GM18867 (cell line): ENCODE measurements around the gene ZNF410.
"Not testable (repeated sequence)": the region's sequence is repeated elsewhere in the genome, so short reads cannot be mapped to it uniquely, and the experiment has no call there.

Experiments
- ATAC-seq: cut with Tn5 transposase; IDR thresholded peaks from one replicate; pipeline ENCODE4 v1.9.1; 2021; ENCODE audit warnings: mild to moderate bottlenecking, moderate library complexity; ENCODE audit not compliant: unreplicated experiment

Gene ZNF410

DNA sequence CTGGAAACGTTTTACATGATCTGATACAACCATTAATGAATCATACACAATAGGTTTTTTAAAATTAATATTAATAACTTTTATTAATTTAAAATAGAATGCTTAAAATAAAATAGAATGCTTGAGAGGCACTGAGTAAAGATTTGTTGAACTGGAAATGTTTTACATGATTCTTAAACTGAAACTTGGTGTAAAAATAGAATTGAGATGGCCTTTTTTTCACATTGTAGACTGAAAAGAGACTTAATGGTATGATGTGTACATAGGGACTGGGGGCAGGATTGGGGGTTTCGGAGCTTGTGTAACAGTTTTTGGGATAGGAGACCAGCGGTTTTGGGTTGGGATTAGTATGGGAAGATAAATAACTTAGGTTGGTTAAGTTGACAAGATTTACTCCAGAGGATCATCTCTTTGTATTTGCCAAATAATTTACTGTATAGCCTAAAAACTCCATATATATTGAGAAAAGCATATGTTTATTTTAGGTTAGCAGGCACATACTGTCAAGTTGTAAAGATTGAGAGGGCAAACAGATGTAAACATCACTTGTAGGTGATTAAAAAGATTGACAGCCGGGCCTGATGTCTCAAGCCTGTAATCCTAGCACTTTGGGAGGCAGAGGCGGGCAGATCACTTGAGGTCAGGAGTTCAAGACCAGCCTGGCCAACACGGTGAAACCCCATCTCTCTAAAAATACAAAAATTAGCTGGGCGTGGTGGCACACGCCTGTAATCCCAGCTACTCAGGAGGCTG lies 2.0 kb upstream of the ZNF410 start:
- ATAC-seq = no peak

DNA sequence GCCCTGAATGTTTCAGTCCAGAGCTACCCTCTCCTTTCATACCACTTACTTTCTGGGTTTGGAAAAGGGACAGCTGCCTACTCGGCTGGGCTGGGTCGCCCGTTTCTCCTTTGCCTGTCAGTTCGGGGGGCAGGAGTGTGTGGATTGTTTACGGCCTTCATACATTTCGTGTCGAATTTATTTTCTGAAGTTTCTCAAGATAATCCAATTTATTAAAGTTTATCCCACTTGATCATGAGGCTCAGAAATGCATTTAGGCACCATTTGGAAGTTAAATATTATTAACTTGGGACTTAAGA lies 608 bp downstream of the ZNF410 start:
- ATAC-seq = no peak

GRCh38 chr14:73887694-73888459 lies 1.2 kb downstream of the ZNF410 start:
- ATAC-seq = no peak

DNA sequence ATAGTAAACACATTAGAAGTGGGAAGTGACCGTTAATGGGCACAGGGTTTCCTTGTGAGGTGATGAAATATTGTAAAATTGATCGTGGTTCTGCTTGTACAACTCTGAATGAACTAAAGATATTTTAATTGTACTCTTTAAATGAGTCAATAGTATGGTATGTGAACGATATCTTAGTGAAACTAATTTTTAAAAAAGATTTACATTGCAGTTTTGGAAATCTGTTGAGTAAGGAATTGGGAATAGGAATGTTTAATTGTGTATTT lies 1.7 kb downstream of the ZNF410 start:
- no peak for ATAC-seq

GRCh38 chr14:73888971-73889370 lies 2.3 kb downstream of the ZNF410 start:
- no peak for ATAC-seq

DNA sequence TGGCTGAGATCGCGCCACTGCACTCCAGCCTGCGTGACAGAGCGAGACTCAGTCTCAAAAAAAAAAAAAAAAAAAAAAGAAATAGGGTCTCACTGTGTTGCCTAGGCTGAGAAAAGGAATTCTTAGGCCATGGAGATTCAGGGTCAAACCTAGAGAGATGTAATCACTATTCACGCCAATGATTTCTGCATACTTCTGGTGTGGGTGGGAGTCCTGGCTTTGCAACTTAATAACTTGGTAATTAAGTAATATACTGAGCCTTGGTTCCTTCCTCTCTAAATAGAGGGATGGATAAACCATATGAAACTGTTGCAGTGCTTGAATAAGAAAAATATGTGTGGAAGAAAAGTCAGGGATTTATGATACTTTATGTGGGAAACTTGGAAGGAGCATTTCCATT lies 2.7 kb downstream of the ZNF410 start:
- ATAC-seq = no peak

GRCh38 chr14:73894180-73894687 lies 7.6 kb downstream of the ZNF410 start:
- not testable (repeated sequence) for ATAC-seq

DNA sequence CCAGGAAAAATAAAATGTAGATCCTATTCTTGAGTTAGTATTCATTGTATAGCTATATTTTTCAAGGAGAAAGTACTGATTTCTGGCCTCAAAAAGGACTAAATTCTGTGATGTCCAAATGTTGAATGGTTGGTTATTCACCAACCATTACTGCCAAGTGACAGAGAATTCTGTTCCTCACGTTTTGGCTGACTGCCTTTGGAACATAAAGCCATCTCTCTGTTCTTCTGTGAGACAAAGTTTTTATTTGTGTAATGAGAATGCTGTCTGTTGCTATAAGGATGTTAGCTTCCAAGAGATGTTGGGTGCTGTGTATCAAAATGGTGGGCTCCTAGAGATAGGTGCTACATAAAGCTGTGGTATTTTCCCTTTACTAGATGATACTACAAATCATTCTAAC lies 9.3 kb downstream of the ZNF410 start:
- no peak for ATAC-seq

GRCh38 chr14:73896521-73896920 lies 9.9 kb downstream of the ZNF410 start:
- ATAC-seq = no peak

DNA sequence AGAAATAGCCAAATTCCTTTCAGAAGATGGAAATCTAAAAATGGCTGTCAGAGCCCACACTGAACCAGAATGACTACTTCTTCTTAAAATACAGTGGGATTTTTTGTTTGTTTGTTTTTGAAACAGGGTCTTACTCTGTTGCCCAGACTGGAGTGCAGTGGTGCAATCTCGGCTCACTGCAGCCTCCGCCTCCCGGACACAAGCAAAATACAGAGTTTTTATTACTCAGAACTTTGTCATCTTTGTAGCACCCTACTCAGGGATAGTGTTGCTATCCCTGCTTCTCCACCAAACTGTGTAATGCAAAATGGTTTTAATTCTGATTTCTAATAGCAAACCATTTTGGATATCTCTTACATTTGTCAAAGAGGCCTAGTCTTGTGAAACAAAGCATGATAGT lies 16.4 kb downstream of the ZNF410 start:
- no peak for ATAC-seq

- ATAC-seq = no peak
Observed at GRCh38 chr14:73909681-73910080, 23.0 kb downstream of the ZNF410 start.

DNA sequence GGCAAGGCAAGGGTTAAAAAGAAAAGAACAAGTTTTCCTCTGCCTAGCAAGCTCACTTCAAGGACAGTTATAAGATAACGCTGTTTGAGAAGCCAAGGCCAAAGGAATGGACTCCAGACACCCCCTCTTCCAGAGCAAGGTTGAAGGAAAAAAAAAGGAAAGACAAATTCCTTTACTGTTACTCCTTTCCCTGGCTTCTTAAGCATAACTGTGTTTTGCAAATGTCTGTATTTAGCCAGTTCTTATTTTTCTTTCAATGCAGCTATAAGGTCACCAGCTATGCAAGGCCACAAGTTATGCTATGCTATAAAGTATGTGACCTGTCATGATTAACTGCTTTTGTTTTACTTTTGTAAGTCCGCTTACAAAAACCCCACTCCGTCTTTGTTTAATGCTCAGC lies 26.6 kb downstream of the ZNF410 start:
- ATAC-seq = no peak

DNA sequence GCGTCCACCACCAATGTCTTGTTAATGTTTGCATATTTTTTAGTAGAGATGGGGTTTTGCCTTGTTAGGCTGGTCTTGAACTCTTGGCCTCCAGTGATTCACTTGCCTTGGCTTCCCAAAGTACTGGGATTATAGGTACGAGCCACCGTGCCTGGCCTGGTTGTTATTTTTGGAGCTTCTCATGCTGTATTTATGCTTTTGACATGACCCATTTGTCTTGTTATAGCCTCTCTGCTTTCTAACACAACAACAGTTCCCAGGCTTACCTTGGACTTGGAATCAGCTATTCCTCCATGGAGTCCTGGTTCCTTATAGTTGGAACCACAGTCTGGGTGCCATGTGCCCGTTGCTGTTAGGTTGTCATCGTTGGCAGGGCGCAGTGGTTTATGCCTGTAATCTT lies 29.7 kb downstream of the ZNF410 start:
- ATAC-seq = no peak

GRCh38 chr14:73919457-73919856 lies 32.8 kb downstream of the ZNF410 start:
- not testable (repeated sequence) for ATAC-seq

DNA sequence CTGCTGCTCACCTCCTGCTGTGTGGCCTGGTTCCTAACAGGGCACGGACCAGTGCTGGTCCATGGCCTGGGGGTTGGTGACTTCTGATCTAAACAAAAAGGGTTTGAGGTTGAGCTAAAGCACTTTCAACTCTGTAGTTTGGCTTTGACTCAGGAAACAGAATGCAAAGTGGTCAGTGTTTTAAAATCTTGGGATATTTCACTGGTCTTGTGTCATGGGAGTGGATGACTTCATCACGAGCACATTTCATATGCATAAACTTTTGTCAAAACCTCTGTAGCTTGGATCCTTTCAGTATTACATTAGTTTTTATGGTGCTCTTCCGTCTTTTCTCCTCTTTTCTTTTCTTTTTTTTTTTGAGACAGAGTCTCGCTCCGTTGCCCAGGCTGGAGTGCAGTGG lies 37.7 kb downstream of the ZNF410 start:
- no peak for ATAC-seq

DNA sequence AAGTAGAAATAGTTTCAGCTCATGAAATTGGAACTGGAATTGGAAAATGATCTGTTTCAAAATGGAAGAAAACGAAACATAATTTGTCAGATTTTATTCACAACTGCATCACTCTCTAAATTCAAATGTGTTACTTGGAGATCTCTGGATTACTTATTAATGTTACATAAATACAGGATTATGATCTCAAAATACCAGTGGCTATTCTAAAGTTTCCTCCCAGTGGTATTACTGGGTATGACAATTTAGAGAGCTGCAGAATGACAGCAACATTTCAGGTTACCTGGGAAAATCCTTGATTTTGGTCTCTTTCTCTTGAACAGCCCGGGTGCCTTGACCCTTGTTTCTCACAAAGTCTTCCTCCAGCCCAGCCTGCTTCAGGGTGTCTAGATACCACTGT lies 49.0 kb downstream of the ZNF410 start:
- ATAC-seq = no peak

- no peak for ATAC-seq
Observed at GRCh38 chr14:73936548-73936947, 49.9 kb downstream of the ZNF410 start.

GRCh38 chr14:73937012-73937411 lies 50.4 kb downstream of the ZNF410 start:
- ATAC-seq = no peak

GRCh38 chr14:73942180-73942579 lies 55.5 kb downstream of the ZNF410 start:
- ATAC-seq = no peak

DNA sequence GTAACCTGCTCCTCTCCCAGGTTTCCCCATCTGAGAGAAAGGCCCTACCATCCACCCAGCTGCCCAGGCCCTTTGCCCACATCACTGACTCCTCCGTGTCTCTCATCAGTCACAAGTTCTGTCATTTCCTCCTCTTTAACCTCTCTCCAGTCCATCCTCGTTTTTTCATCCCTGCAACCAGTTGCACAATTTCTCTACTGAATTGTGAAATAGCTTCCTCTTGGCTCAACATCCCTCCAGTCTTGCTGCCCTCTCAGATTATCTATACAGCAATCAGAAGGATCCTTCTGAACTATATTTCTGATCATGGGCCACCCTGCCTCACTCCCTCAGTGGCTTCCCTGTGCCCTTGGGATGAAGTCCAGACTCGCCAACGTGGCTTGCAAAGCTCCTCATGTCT lies 56.4 kb downstream of the ZNF410 start:
- no peak for ATAC-seq

DNA sequence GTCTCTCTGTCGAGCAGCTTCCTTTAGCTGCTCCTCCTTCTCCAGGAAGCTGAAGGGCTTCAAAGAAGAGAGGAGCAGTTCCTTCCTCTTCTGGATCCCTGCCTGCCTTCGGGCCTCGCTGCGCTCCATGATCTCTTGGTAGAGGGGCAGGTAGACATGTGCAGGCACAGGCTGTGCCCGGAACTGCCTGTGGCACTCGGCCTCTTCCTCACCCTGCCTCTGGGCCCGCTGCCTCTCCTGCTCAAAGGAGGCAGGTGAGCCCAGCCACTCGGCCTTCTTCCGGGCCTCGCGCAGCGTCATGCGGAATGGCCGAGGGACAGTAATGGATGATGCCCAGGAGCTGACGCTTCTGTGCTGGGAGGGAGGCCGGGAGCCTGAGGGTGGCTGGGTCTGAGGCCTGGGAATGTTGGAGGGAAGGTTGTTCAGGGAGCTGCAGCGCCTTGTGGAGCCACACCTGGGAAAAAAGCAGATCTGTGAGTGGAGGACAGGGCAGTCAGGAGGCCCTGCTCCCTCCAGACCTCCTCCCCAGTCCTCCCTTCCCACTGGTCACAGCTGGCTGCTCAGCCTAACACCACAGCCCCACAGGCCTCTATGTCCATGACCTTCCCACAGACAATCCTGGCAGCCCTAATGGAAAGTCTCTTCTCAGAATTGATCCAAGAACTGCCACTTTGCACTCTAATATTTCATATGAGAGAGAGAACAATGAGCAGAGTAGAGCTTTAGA lies 57.9 kb downstream of the ZNF410 start:
- no peak for ATAC-seq

GRCh38 chr14:73945159-73945670 lies 58.6 kb downstream of the ZNF410 start:
- no peak for ATAC-seq
